ENCODE measurements around the gene GOLPH3L.
"Not testable (repeated sequence)": the region's sequence is repeated elsewhere in the genome, so short reads cannot be mapped to it uniquely, and the experiment has no call there.

GOLPH3L gene

GRCh38 chr1:150613061-150613920, 83.7 kb downstream of the GOLPH3L start:
- peak; percentile 52 for DNase-seq

- DNase-seq: no peak
Measured at GRCh38 chr1:150612014-150612345, 85.0 kb downstream of the GOLPH3L start.

- DNase-seq: no peak
Measured at GRCh38 chr1:150610576-150610975, 86.4 kb downstream of the GOLPH3L start.

GRCh38 chr1:150609732-150610131, 87.2 kb downstream of the GOLPH3L start:
- no peak for DNase-seq

- DNase-seq: no peak
Measured at GRCh38 chr1:150606463-150607142, 90.4 kb downstream of the GOLPH3L start.

GRCh38 chr1:150605451-150605731, 91.6 kb downstream of the GOLPH3L start:
- DNase-seq: not testable (repeated sequence)

- no peak for DNase-seq
Measured at GRCh38 chr1:150604226-150604588, 92.7 kb downstream of the GOLPH3L start.

GRCh38 chr1:150603711-150604110, 93.2 kb downstream of the GOLPH3L start:
- DNase-seq: no peak

GRCh38 chr1:150602372-150602771, 94.6 kb downstream of the GOLPH3L start:
- DNase-seq: not testable (repeated sequence)

- DNase-seq: no peak
Measured at GRCh38 chr1:150601540-150601939, 95.4 kb downstream of the GOLPH3L start.

- DNase-seq: not testable (repeated sequence)
Measured at GRCh38 chr1:150598346-150598745, 98.6 kb downstream of the GOLPH3L start.

- no peak for DNase-seq
Measured at GRCh38 chr1:150596976-150597375, 100.0 kb downstream of the GOLPH3L start.
